Tibial nerve (tissue), 4 donors: ENCODE data around the gene FAM151A.

Source experiments
- CTCF ChIP-seq, 5 experiments: fragments of 200-600 bp in 3 of 5; fragments of 450-650 bp in 2 of 5; sonication (generic) in 3 of 5; IDR thresholded peaks; one replicate each; pipeline ENCODE4 v1.5.1; 2016 to 2019; ENCODE audit warnings: antibody characterized with exemption in 5 of 5, mild to moderate bottlenecking in 3 of 5, moderate library complexity in 2 of 5
- EP300 ChIP-seq, 2 donors: sonication (generic); formaldehyde crosslinking; IDR thresholded peaks; one replicate each; pipeline ENCODE4 v1.6.1; 2017; ENCODE audit warnings: antibody characterized with exemption in 2 of 2, mild to moderate bottlenecking in 1 of 2
- POLR2A ChIP-seq, 2 donors: fragments of 450-650 bp; IDR thresholded peaks; one replicate each; pipeline ENCODE4 v1.6.1; 2017; ENCODE audit warnings: antibody characterized with exemption in 2 of 2, mild to moderate bottlenecking in 2 of 2, moderate library complexity in 2 of 2

- TF ChIP-seq CTCF (IDR thresholded peaks at IDR 0.05) = no peak
- TF ChIP-seq POLR2A (IDR thresholded peaks at IDR 0.05) = no peak
- no peak for TF ChIP-seq EP300 (IDR thresholded peaks at IDR 0.05)
These were observed 12.4 kb downstream of the FAM151A start for GRCh38 chr1:54610601-54611580.
